GM10266 (cell line): Measurements from ENCODE around the gene COX4I2.
"Not testable (repeated sequence)": the region's sequence is repeated elsewhere in the genome, so short reads cannot be mapped to it uniquely, and the experiment has no call there.

Source experiments
- DNase-seq: peaks from one replicate; pipeline ENCODE4 v3.0.0; 2012; ENCODE audit errors: extremely low spot score
- TF ChIP-seq, protein P1 (sequence below): IDR thresholded peaks from 2 replicates; pipeline ENCODE4 v1.5.1; 2012; ENCODE audit warnings: mild to moderate bottlenecking, low read depth; ENCODE audit not compliant: control insufficient read depth, insufficient read depth; ENCODE audit errors: missing control alignments

The COX4I2 gene

DNA sequence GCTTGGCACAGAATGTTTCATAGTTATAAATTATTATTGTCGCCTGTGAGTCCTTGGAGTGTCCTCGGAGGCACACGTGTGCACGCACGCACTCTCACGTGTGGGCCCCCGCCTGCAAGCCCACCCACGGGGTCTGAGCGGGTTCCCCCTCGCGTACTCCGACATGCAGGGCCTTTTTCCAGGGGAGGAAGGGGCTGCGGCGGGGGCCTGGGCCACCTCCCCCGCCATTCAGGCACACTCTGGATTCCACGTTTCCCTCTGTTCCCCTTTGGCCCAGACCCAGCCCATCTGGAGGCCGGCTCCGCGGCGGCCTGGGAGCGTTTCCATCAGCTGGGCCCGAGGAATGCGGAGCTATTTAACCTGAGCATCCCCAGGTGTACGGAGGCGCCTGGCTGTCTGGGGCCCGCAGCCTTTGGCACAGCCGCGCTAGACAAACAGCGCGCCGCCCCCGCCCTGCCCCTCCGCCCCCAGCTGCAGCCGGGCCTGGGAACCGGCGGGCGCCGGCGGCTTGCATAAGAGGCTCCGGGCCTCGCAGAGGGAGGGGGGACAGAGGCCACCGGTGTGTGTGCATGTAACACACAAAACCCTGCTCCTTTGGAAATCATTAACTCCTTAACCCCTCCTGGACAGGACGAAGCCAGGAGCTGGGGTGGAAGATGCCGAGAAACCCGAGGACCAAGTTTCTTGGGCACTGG is 29.3 kb upstream of the COX4I2 start:
- no peak for DNase-seq
- TF ChIP-seq, protein P1, sequence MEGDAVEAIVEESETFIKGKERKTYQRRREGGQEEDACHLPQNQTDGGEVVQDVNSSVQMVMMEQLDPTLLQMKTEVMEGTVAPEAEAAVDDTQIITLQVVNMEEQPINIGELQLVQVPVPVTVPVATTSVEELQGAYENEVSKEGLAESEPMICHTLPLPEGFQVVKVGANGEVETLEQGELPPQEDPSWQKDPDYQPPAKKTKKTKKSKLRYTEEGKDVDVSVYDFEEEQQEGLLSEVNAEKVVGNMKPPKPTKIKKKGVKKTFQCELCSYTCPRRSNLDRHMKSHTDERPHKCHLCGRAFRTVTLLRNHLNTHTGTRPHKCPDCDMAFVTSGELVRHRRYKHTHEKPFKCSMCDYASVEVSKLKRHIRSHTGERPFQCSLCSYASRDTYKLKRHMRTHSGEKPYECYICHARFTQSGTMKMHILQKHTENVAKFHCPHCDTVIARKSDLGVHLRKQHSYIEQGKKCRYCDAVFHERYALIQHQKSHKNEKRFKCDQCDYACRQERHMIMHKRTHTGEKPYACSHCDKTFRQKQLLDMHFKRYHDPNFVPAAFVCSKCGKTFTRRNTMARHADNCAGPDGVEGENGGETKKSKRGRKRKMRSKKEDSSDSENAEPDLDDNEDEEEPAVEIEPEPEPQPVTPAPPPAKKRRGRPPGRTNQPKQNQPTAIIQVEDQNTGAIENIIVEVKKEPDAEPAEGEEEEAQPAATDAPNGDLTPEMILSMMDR: no peak

DNA sequence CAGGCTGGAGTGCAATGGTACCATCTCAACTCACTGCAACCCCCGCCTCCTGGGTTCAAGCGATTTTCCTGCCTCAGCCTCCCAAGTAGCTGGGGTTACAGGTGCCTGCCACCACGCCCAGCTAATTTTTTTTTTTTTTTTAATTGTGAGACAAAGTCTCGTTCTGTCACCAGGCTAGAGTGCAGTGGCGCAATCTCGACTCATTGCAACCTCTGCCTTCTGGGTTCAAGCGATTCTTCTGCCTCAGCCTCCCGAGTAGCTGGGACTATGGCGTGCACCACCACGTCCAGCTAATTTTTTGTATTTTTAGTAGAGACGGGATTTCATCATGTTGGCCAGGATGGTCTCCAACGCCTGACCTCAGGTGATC is 25.5 kb upstream of the COX4I2 start:
- DNase-seq: not testable (repeated sequence)

DNA sequence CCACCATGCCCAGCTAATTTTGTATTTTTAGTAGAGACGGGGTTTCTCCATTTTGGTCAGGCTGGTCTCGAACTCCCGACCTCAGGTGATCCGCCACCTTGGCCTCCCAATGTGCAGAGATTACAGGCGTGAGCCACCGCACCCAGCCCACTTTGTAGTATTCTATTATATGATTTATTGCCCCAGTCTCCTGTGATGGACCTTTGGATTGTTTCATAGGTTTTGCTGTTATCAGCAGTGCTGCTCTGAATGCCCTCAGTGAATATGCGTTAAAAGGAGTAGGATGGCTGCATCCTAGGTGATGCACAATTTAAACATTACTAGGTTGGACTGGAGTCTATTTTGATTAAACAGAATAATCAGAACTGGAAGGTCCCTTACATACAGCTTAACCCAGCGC is 22.3 kb upstream of the COX4I2 start:
- TF ChIP-seq, protein P1: no peak
- no peak for DNase-seq

DNA sequence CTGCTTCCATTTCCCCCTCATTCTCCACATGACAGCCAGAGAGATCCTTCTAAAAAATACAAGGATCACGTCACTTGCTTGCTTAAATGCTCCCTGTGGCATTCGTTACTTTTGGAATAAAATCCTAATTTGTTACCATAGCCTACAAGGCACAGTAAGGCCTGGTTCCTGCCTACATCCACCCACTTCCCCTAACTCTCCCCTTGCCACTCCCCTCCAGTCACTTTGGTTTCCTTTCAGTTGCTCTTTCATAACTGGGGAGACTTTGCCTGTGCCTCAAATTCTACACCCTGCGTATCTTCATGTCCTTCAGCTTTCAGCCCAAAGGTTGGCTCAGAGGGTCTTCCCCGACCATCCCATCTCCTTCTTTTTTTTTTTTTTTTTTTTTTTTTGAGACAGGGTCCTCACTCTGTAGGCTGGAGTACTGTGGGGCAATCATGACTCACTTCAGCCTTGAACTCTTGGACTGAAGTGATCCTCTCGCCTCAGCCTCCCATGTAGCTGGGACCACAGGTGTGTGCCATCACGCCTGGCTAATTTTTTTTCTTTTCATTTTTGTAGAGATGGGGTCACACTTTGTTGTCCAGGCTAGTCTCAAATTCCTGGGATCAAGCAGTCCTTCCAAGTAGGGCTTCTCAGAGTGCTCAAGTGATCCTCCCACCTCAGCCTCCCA is 20.1 kb upstream of the COX4I2 start:
- TF ChIP-seq, protein P1: no peak
- peak; percentile 53 for DNase-seq

DNA sequence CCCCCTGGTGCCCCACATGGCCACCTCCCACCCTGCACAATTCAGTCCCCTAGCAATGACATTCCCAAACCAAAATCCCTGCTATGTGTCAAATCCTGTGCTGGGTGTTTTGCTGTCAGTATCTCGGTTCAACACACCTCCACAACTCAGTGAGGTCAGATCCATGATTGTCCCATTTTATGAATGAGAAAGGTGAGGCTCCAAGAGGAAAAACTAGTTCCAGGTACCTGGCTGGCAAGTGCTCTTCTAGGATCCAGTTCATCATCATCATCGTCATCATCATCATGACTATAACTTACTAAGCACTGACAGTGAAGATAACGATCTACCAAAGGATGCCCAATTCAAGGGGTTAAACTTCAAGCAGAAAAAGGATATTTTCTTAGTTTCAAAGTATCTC is 17.5 kb upstream of the COX4I2 start:
- DNase-seq: no peak
- TF ChIP-seq, protein P1: no peak

DNA sequence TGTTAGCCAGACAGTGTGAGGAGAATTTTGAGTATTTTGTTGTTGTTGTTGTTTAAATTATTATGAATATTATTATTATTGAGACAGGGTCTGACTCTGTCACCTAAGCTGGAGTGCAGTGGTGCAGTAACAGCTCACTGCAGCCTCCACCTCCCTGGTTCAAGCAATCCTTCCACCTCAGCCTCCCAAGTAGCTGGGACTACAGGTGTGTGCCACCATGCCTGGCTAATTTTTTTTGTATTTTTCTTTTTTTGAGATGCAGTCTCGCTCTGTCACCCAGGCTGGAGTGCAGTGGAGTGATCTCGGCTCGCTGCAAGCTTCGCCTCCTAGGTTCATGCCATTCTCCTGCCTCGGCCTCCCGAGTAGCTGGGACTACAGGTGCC is 14.6 kb upstream of the COX4I2 start:
- not testable (repeated sequence) for DNase-seq

DNA sequence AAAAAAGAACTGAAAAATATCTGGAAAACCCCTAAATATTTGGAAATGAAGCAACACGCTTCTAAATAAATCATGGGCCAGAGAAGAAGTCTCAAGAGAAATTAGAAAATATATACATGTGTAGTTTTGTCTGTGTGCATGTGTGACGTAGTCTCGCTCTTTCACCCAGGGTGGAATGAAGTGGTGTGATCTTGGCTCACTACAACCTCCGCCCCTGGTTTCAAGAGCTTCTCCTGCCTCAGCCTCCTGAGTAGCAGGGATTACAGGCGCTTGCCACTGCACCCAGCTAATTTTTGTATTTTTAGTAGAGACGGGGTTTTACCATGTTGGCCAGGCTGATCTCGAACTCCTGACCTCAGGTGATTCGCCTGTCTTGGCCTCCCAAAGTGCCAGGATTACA is 11.2 kb upstream of the COX4I2 start:
- DNase-seq: not testable (repeated sequence)

DNA sequence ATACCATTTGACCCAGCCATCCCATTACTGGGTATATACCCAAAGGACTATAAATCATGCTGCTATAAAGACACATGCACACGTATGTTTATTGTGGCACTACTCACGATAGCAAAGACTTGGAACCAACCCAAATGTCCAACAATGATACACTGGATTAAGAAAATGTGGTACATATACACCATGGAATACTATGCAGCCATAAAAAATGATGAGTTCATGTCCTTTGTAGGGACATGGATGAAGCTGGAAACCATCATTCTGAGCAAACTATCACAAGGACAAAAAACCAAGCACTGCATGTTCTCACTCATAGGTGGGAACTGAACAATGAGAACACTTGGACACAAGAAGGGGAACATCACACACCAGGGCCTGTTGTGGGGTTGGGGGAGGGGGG is 9.7 kb upstream of the COX4I2 start:
- DNase-seq: not testable (repeated sequence)

DNA sequence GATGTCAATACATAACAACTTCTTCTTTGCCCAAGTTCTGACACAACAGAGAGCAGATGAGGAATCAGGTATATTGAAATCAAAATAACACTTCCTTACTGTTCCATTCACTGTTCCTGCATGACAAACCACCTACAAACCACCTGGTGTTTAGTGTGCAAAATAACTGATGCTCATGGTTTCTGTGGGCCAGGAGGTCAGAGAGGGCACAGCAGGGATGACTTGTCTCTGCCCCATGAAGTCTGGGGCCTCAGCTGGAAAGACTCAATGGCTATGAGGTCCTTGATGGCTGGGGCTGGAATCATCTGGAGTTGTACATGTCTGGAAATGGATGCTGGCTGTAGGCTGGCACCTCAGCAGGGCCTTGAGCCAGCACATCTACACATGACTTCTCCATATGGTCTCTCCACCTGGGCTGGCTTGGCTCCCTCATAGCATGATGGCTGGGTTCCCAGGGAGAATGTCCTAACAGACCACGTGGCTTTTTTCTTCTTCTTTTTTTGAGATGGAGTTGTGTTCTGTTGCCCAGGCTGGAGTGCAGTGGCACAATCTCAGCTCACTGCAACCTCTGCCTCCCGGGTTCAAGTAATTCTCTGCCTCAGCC is 7.4 kb upstream of the COX4I2 start:
- TF ChIP-seq, protein P1: no peak
- DNase-seq: no peak
